SK-N-SH treated with all-trans-retinoic acid at 6 μM for 48 hours (cell line): ENCODE results near the gene SMYD3.

Experiments used
- BACH2 ChIP-seq: fragments of 250-450 bp; sonication (Bioruptor Pico); IDR thresholded peaks from 2 replicates; pipeline ENCODE4 v1.9.0; 2021; ENCODE audit warnings: mild to moderate bottlenecking, borderline replicate concordance
- OSR1 ChIP-seq: fragments of 250-450 bp; sonication (Bioruptor Pico); IDR thresholded peaks from 2 replicates; pipeline ENCODE4 v1.8.0; 2022; ENCODE audit warnings: moderate library complexity, mild to moderate bottlenecking, inconsistent platforms
- TOX ChIP-seq: fragments of 250-450 bp; sonication (Bioruptor Pico); IDR thresholded peaks from 2 replicates; pipeline ENCODE4 v1.8.0; 2021; ENCODE audit warnings: mild to moderate bottlenecking, moderate library complexity, borderline replicate concordance
- ZC3H10 ChIP-seq: fragments of 250-450 bp; sonication (Bioruptor Pico); IDR thresholded peaks from 2 replicates; pipeline ENCODE4 v1.5.1; 2021; ENCODE audit warnings: mild to moderate bottlenecking, moderate library complexity
- ZFP3 ChIP-seq: fragments of 250-450 bp; sonication (Bioruptor Pico); IDR thresholded peaks from 2 replicates; pipeline ENCODE4 v1.5.0; 2020; ENCODE audit warnings: mild to moderate bottlenecking, moderate library complexity
- ZFP30 ChIP-seq: fragments of 450-650 bp; formaldehyde crosslinking; IDR thresholded peaks from 2 replicates; pipeline ENCODE4 v1.5.0; 2022; ENCODE audit warnings: mild to moderate bottlenecking, moderate library complexity
- ZNF565 ChIP-seq: fragments of 450-650 bp; formaldehyde crosslinking; conservative IDR thresholded peaks from 2 replicates; pipeline ENCODE4 v1.5.0; 2020; ENCODE audit warnings: low read depth, mild to moderate bottlenecking, moderate library complexity
- ZNF70 ChIP-seq: fragments of 450-650 bp; formaldehyde crosslinking; IDR thresholded peaks from 2 replicates; pipeline ENCODE4 v1.5.0; 2020; ENCODE audit warnings: mild to moderate bottlenecking, moderate library complexity

- TF ChIP-seq ZFP30 (CRISPR knock-in tag) (no peak), OSR1 (CRISPR knock-in tag) (no peak), ZNF70 (CRISPR knock-in tag) (no peak), ZC3H10 (CRISPR knock-in tag) (no peak), ZFP3 (CRISPR knock-in tag) (no peak), BACH2 (CRISPR knock-in tag) (no peak), ZNF565 (CRISPR knock-in tag) (no peak), TOX (CRISPR knock-in tag) (no peak)
These were observed 248.8 kb downstream of the SMYD3 start for GRCh38 chr1:246258250-246258649.
